Upper lobe of left lung (tissue), 6 donors: ENCODE results near the gene ANKRD49. TPM values are rescaled to one million over a fixed set of nuclear protein-coding genes. Genes with fewer than 3 reads are reported as not detected.

Experiments
- ATAC-seq, 2 donors: fragments of 200-7000 bp; cut with Tn5 transposase; one replicate each; pipeline ENCODE4 v1.9.1; 2022; ENCODE audit warnings: mild to moderate bottlenecking in 2 of 2, moderate library complexity in 2 of 2; ENCODE audit not compliant: low FRiP score in 2 of 2
- DNase-seq, 2 donors: peaks; one replicate each; pipeline ENCODE4 v3.0.0-alpha.2; 2019 to 2020
- H3K27ac ChIP-seq, 4 donors: fragments of 200-600 bp; sonication (generic); one replicate each; pipeline ENCODE4 v1.5.1; 2016 to 2019
- H3K27me3 ChIP-seq, 4 donors: fragments of 200-600 bp; sonication (generic); one replicate each; pipeline ENCODE4 v1.5.1; 2017 to 2019
- H3K36me3 ChIP-seq, 4 donors: fragments of 200-600 bp; sonication (generic); one replicate each; pipeline ENCODE4 v1.5.1; 2016 to 2019
- H3K4me1 ChIP-seq, 4 donors: fragments of 200-600 bp; sonication (generic); one replicate each; pipeline ENCODE4 v1.5.1; 2018 to 2019
- H3K4me3 ChIP-seq, 4 donors: fragments of 200-600 bp; sonication (generic); one replicate each; pipeline ENCODE4 v1.5.1; 2017 to 2019; ENCODE audit warnings: mild to moderate bottlenecking in 2 of 4, moderate library complexity in 1 of 4
- H3K9me3 ChIP-seq, 4 donors: fragments of 200-600 bp; sonication (generic); one replicate each; pipeline ENCODE4 v1.5.1; 2018 to 2019
- CTCF ChIP-seq, 6 experiments: fragments of 450-650 bp in 4 of 6; fragments of 200-600 bp in 2 of 6; sonication (generic) in 2 of 6; IDR thresholded peaks; one replicate each; pipeline ENCODE4 v1.5.1; 2016 to 2019; ENCODE audit warnings: antibody characterized with exemption in 6 of 6
- EP300 ChIP-seq, 4 donors: sonication (generic); formaldehyde crosslinking; IDR thresholded peaks; one replicate each; pipeline ENCODE4 v1.5.1; 2017; ENCODE audit warnings: antibody characterized with exemption in 4 of 4, control low read depth in 2 of 4
- POLR2A ChIP-seq, 4 donors: fragments of 450-650 bp; IDR thresholded peaks; one replicate each; pipeline ENCODE4 v1.5.1; 2016 to 2017; ENCODE audit warnings: antibody characterized with exemption in 4 of 4, mild to moderate bottlenecking in 2 of 4
- POLR2AphosphoS5 ChIP-seq, 2 donors: sonication (generic); formaldehyde crosslinking; IDR thresholded peaks; one replicate each; pipeline ENCODE4 v1.5.1; 2017; ENCODE audit warnings: antibody characterized with exemption in 2 of 2
- WGBS, 2 donors: methylation state at CpG; one replicate each; pipeline ENCODE4 v1.1.5; 2017 to 2018; 5-methylcytosine and 5-hydroxymethylcytosine counted together
- small RNA-seq, 4 donors: library from RNA; depleted of rRNA; stranded (forward); fragments of <200 nt; gene quantifications; one replicate each; pipeline ENCODE3, GENCODE V24; 2016
- total RNA-seq, 6 donors: library from RNA; depleted of rRNA in 4 of 6; stranded (reverse); fragments of >200 nt in 4 of 6; gene quantifications; one replicate each; pipeline versions ENCODE4 v1.1.0 to v1.2.1, GENCODE V29; 2016 to 2021
- donor health status: DM: no; HTN: no; CAD: no; lungs with moderate emphysema.
- donor health status: DM: no; HTN: yes; CAD: no; lungs with severe emphysema.

Gene ANKRD49
- total RNA-seq, 6 donors from 2014 or later = 9.5 to 42.7 (median 18.4) TPM

- H3K27me3 ChIP-seq = no peaks in the 10 kb centered on the region
- H3K9me3 ChIP-seq = no peaks in the 10 kb centered on the region
- TF ChIP-seq EP300 (IDR thresholded peaks at IDR 0.05) = no peak
- TF ChIP-seq POLR2AphosphoS5 (IDR thresholded peaks at IDR 0.05) = no peak
- TF ChIP-seq POLR2A (IDR thresholded peaks at IDR 0.05) = no peak
- TF ChIP-seq CTCF (IDR thresholded peaks at IDR 0.05) = no peak
- 66 to 70% methylated on average over 37 to 53 of the region's 54 CpGs for WGBS, 2 donors
- ATAC-seq (no peak), DNase-seq (peak; percentile 43 to 88)
- peak overlapping the region in 3 of 4 donors; percentile 93 to 98 (median 97) for H3K27ac ChIP-seq
- peak overlapping the region; percentile 32 to 86 (median 78) for H3K4me3 ChIP-seq
- no peaks in the 10 kb centered on the region for H3K36me3 ChIP-seq
- H3K4me1 ChIP-seq = peaks cover 35 to 56% (median 43%) of the 10 kb centered on the region in 4 donors
Measured at GRCh38 chr11:94545264-94546161, 51.7 kb downstream of the ANKRD49 start.

GRCh38 chr11:94546162-94546470, 52.3 kb downstream of the ANKRD49 start:
- H3K36me3 ChIP-seq = no peaks in the 10 kb centered on the region
- no peaks in the 10 kb centered on the region for H3K9me3 ChIP-seq
- peak overlapping the region in 1 of 4 donors; percentile 97 for H3K27ac ChIP-seq
- H3K4me3 ChIP-seq = peak overlapping the region in 3 of 4 donors; percentile 76 to 86 (median 81)
- DNase-seq (no peak), ATAC-seq (no peak)
- H3K4me1 ChIP-seq = peaks cover 35 to 56% (median 43%) of the 10 kb centered on the region in 4 donors
- 78 to 81% methylated on average over 2 of the region's 2 CpGs for WGBS, 2 donors
- TF ChIP-seq POLR2A (IDR thresholded peaks at IDR 0.05) (no peak), CTCF (IDR thresholded peaks at IDR 0.05) (no peak), EP300 (IDR thresholded peaks at IDR 0.05) (no peak), POLR2AphosphoS5 (IDR thresholded peaks at IDR 0.05) (no peak)
- no peaks in the 10 kb centered on the region for H3K27me3 ChIP-seq

GRCh38 chr11:94546886-94547285, 53.1 kb downstream of the ANKRD49 start:
- H3K4me3 ChIP-seq = peak overlapping the region in 2 of 4 donors; percentile 76 to 81
- 75 to 82% methylated on average over 1 of the region's 1 CpG for WGBS, 2 donors
- ATAC-seq (no peak), DNase-seq (no peak)
- TF ChIP-seq POLR2AphosphoS5 (IDR thresholded peaks at IDR 0.05) = no peak
- no peak for TF ChIP-seq POLR2A (IDR thresholded peaks at IDR 0.05)
- TF ChIP-seq CTCF (IDR thresholded peaks at IDR 0.05) = no peak
- TF ChIP-seq EP300 (IDR thresholded peaks at IDR 0.05) = no peak
- H3K4me1 ChIP-seq = peaks cover 35 to 56% (median 43%) of the 10 kb centered on the region in 4 donors
- H3K27me3 ChIP-seq = no peaks in the 10 kb centered on the region
- no peaks in the 10 kb centered on the region for H3K9me3 ChIP-seq
- no peak overlapping the region for H3K27ac ChIP-seq
- H3K36me3 ChIP-seq = no peaks in the 10 kb centered on the region

GRCh38 chr11:94549146-94549545, 55.4 kb downstream of the ANKRD49 start:
- H3K27me3 ChIP-seq = no peaks in the 10 kb centered on the region
- H3K9me3 ChIP-seq = no peaks in the 10 kb centered on the region
- H3K27ac ChIP-seq = no peak overlapping the region
- ATAC-seq (no peak), DNase-seq (no peak)
- TF ChIP-seq EP300 (IDR thresholded peaks at IDR 0.05) (no peak), CTCF (IDR thresholded peaks at IDR 0.05) (no peak), POLR2A (IDR thresholded peaks at IDR 0.05) (no peak), POLR2AphosphoS5 (IDR thresholded peaks at IDR 0.05) (no peak)
- H3K4me1 ChIP-seq = peaks cover 29 to 48% (median 37%) of the 10 kb centered on the region in 4 donors
- H3K4me3 ChIP-seq = no peak overlapping the region
- 64 to 72% methylated on average over 5 of the region's 5 CpGs for WGBS, 2 donors
- no peaks in the 10 kb centered on the region for H3K36me3 ChIP-seq

Small RNA genes lying within 50 kb of the gene (small RNA-seq; reads per million reads assigned to genes)
- 0 to 0.13 (median 0) reads per million in 4 donors for gene MIR548L

Other genes starting within 250 kb of the ANKRD49 start
- gene IZUMO1R, start 189.4 kb upstream of the ANKRD49 start, total RNA-seq = not detected
- under 1 TPM in 4 of 6 donors, not detected in 2; under 0.01 to 0.78 (median 0.25) TPM for gene GPR83, start 92.6 kb upstream of the ANKRD49 start, total RNA-seq
- 10 to 100 TPM in 5 of 6 donors, 1 to 10 TPM in 1; 6.7 to 24.7 (median 16.3) TPM for gene MRE11, start 140 bp upstream of the ANKRD49 start, total RNA-seq
- 10 to 100 TPM in 2 of 6 donors, 1 to 10 TPM in 2, under 1 TPM in 1, not detected in 1; 0.31 to 14.7 (median 4.1) TPM for gene C11orf97, start 18.5 kb downstream of the ANKRD49 start, total RNA-seq
- 1 to 10 TPM; 5.0 to 9.4 (median 7.0) TPM for gene FUT4, start 49.9 kb downstream of the ANKRD49 start, total RNA-seq
- 1 to 10 TPM; 1.5 to 9.4 (median 4.8) TPM for gene PIWIL4, start 73.4 kb downstream of the ANKRD49 start, total RNA-seq